ENCODE data around the gene CELF2.
A peak's percentile ranks its signal among the peaks of the same experiment; 100 is the strongest.

Gene CELF2

DNA sequence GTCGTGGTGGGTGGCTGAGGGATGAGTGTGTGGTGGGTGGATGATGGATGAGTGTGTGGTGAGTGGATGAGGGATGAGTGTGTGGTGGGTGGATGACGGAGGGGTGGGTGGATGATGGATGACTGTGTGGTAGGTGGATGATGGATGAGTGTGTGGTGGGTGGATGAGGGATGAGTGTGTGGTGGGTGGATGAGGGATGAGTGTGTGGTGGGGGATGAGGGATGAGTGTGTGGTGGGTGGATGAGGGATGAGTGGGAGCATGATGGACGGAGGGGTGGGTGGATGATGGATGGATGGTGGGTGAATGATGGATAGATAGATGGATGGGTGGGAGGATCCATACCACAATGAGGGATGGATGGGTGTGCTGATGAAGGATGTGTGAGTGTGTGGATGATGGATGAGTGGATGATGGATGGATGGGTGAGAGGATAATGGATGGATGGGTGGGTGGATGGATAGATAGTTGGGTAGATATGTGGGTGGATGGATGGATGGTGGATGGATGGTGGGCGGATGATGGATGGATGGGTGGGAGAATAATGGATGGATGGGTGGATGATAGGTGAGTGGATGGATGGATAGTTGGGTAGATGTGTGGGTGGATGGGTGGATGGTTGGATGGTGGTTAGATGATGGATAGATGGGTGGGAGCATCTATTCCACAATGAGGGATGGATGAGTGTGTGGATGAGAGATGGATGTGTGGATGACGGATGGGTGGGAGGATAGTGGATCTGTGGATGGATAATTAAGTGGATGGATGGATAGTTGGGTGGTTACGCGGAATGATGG is 266.8 kb downstream of the CELF2 start:
- peak; percentile 16 to 22 for DNase-seq

DNA sequence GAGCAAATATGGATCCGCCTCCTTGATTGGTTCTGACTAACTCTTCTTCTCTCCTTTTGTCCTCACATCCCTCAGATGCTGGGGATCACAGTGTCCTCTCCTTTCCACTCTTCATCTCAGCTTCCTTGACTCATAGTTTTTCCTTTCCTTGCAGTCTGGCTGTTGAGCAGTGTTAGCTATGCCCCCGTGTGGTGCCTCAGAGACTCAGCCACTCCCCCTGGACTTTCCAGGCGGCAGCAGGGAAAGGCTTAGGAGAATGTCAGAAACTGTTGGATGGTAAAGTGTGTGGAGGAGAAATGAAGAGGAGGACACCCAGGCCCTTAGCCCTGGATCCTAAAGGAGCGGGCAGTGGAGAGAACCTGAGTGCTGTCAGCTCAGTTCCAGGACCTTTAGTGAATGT is 267.5 kb downstream of the CELF2 start:
- peak in 1 of 2 donors; percentile 8 for DNase-seq

GRCh38 chr10:11286261-11286852 is 268.7 kb downstream of the CELF2 start:
- peak in 1 of 2 donors; percentile 16 for DNase-seq

DNA sequence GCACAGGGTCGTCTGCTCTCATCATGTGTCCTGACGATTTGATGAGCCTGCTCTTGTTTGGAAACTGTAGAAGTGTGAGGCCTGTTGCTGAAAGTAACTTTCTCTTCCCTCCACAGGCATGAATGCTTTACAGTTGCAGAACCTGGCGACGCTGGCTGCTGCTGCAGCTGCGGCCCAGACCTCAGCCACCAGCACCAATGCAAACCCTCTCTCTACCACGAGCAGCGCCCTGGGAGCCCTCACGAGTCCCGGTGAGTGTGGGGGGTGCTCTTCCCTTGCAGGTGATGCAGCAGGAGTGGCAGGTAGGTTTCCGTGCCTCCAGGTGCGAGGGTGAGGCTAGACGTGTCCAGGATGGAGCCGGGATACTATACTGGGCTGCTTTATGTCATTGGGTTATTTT is 270.6 kb downstream of the CELF2 start:
- DNase-seq, result peak in 1 of 2 donors; percentile 8

- DNase-seq, result peak in 1 of 2 donors; percentile 11
These were observed 272.7 kb downstream of the CELF2 start for GRCh38 chr10:11290156-11290890.

DNA sequence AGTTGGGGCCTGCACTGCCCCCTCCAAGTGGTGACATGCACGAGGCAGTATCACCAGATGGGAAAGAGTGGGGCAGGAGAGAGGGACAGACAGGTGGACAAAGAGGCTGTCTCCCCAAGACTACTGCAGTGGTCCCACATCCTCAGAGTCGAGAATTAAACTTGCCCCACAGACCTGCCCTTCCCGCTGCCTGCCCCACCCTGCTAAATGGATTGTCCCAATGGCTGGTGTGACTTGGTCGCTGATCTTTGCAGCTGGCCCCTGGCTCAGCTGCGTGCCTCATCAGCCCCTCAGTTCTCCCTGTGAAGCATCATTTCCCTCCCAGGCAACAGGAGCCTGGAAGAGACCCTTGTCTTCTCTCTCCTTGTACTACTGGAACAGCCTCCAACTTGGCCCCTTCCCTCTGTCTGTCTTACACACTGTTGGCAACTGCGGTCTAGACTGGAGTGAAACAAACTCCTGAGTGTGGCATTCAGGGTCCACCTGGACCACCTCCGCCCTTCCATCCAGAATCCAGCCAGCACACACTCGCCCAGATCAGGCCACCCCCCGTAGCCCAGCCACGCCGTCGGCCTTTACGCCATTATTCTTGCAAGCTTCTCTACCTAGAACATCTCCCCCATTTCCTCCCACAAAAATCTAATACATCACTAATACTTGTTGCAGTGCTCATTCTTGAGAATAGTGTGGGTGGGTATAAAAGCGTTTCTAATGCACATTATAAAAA is 275.1 kb downstream of the CELF2 start:
- DNase-seq, result peak in 1 of 2 donors; percentile 6

- DNase-seq, result peak in 1 of 2 donors; percentile 13
These were observed 275.7 kb downstream of the CELF2 start for GRCh38 chr10:11293332-11293731.

DNA sequence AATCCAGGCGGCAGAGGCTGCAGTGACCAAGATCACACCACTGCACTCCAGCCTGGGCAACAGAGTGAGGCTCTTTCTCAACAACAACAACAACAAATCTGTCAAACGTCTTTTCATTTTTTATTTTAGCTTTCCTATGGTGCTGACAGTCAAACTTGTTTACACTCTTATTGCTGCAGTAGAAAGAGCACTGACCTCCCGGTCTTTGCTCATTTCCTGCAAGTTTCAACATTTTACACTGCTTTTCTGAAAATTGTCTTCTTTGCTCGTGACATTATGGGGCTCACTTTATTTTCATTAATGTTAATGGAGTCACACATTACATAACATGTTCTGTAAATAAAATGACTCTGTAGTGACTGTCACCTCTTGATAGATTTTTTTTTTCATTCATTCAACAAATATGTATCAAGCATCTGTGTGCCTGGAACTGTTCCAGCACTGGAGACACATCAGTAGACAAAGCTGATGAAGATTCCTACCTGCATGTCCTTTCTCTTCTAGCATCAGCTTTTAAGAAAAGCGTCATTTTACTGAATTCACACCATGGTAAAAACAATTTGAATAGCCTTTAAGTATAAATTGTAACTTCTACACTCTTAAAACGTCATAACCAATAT is 277.3 kb downstream of the CELF2 start:
- no peak for DNase-seq

- no peak for DNase-seq
These were observed 277.8 kb downstream of the CELF2 start for GRCh38 chr10:11295492-11295891.

- DNase-seq, result peak in 1 of 2 donors; percentile 11
These were observed 279.5 kb downstream of the CELF2 start for GRCh38 chr10:11297136-11297535.

- DNase-seq, result peak in 1 of 2 donors; percentile 13
These were observed 280.4 kb downstream of the CELF2 start for GRCh38 chr10:11298116-11298515.

DNA sequence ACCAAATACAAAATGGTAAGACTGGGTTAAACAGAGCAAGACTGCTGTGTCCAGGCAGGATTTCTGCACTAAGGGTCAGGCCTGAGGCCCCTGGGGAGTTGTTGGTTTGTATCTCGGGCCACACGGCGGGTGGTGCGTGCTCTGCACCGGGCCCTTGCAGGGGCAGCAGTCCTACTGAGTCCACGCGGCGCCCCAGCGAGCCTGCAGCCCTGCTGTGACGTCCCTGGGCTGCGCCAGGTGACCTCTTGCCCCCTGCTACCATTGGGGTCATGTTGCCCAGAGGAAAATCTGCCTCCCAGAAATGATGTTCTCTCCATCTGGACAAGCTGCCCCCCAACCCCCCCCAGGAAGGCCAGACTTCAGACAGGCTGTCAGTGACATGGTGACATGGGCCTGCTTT is 281.5 kb downstream of the CELF2 start:
- DNase-seq, result peak in 1 of 2 donors; percentile 11

DNA sequence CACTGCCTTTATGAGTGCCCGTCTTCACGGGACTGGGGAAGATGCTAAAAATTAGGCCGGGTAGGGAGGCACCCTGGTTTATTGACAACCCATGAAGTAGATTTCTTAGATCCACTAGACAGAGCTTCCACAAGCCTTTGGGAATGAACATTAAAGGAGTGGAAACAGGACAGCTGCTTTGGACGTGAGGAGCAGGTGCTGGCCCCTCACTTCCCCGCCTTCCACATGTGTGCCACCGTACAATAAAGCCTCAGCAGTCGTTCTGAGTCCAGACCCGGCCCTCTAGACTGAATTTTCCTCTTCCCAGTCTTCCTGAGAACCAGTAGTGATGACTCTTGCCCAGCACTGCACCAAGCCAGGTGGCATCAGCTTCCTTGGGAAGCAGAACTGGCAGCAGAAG is 282.4 kb downstream of the CELF2 start:
- DNase-seq, result no peak

DNA sequence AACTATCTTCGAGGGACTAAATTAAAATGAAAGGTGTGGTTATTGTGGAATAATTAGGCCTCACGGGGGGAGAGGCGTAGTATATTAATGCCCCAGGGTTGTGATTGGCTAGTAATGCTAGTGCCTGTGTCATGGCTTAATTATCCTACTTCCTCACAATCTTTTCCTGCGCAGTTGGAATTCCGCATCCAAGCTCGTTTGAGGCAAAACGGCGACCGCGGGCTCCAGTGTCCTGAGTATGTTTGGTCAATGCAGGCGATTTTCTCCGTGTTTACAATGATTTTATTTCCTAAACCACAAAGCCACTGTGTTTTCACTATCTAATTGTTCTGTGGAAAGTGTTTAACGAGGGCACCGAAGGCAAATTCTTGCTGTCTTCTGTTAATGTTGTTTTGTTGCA is 282.9 kb downstream of the CELF2 start:
- peak in 1 of 2 donors; percentile 9 for DNase-seq

- no peak for DNase-seq
These were observed 284.0 kb downstream of the CELF2 start for GRCh38 chr10:11301571-11302111.

- no peak for DNase-seq
These were observed 284.5 kb downstream of the CELF2 start for GRCh38 chr10:11302181-11302580.

DNA sequence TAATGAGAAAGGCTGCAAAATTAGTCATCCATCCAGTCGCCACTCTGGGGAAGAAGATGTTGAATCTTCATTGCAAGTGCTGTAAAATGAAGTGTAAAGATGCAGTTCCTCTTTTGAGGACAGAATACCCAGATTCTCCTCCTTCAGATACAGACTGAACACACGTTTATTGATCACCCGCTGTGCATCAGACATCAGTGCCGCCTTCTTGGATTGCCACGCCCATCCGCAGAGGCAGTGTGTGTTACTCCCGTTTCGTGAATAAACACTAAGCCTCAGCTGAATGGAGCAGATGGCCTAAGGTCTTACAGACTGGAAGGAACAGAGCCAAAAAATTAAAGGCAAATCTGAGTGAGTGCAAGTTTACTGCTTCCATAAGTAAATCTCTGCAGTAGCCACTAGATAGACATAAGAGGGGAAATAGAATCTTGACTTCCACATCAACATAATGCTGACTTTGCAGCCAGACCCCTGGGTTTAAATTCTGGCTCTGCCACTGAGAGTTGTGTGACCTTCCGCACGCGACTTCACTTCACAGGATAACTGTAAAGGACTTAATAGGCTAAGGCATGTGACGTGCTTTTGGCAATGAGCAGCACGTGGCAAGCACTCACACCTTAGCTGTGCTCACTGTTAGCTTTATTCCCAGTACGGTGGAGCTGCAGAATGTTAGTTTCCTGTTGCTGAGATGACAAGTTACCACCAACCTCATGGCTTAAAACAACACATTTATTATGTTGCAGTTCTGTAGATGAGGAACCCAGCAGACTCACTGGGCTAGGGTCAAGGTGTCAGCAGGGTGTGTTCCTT is 285.9 kb downstream of the CELF2 start:
- no peak for DNase-seq

- DNase-seq, result no peak
These were observed 287.4 kb downstream of the CELF2 start for GRCh38 chr10:11304906-11305585.

- no peak for DNase-seq
These were observed 288.3 kb downstream of the CELF2 start for GRCh38 chr10:11305825-11306593.

- DNase-seq, result no peak
These were observed 289.3 kb downstream of the CELF2 start for GRCh38 chr10:11307004-11307403.
